Body of pancreas (tissue), 4 donors: ENCODE measurements around the gene NET1. TPM values are rescaled to one million over a fixed set of nuclear protein-coding genes. Genes with fewer than 3 reads are reported as not detected.

Source experiments
- ATAC-seq: fragments of 150-250 bp; one replicate; pipeline ENCODE4 v1.9.1; 2016
- DNase-seq, 4 donors: peaks; one replicate each; pipeline ENCODE4 v3.0.0-alpha.2; 2019
- H3K27ac ChIP-seq, 4 donors: fragments of 200-600 bp; sonication (generic); 1 replicate in 3 of 4; 2 replicates in 1 of 4; pipeline versions ENCODE4 v1.5.1 to v1.6.1; 2016 to 2019; ENCODE audit warnings: mild to moderate bottlenecking in 1 of 4, mixed read lengths in 1 of 4, moderate library complexity in 1 of 4
- H3K27me3 ChIP-seq, 2 donors: fragments of 200-600 bp; sonication (generic); one replicate each; pipeline ENCODE4 v1.6.0; 2016; ENCODE audit warnings: mild to moderate bottlenecking in 1 of 2
- H3K36me3 ChIP-seq, 2 donors: fragments of 200-600 bp; sonication (generic); replicated peaks in 1 of 2; 2 replicates each; pipeline ENCODE4 v1.5.1; 2016; ENCODE audit warnings: low read depth in 2 of 2; ENCODE audit not compliant: insufficient read depth in 1 of 2
- H3K4me1 ChIP-seq: fragments of 200-600 bp; sonication (generic); one replicate; pipeline ENCODE4 v1.6.0; 2016
- H3K4me3 ChIP-seq, 2 donors: fragments of 200-600 bp; sonication (generic); 1 replicate in 1 of 2; 2 replicates in 1 of 2; pipeline ENCODE4 v1.5.1; 2016 to 2019
- H3K9me3 ChIP-seq, 3 donors: fragments of 200-600 bp; sonication (generic); 1 replicate in 2 of 3; 2 replicates in 1 of 3; pipeline ENCODE4 v1.5.1; 2016
- CTCF ChIP-seq, 7 experiments: fragments of 450-650 bp in 4 of 7; fragments of 200-600 bp in 3 of 7; sonication (generic) in 3 of 7; IDR thresholded peaks; one replicate each; pipeline ENCODE4 v1.5.1; 2016 to 2019; ENCODE audit warnings: antibody characterized with exemption in 7 of 7
- POLR2A ChIP-seq, 3 donors: fragments of 450-650 bp; IDR thresholded peaks; one replicate each; pipeline ENCODE4 v1.6.1; 2016; ENCODE audit warnings: antibody characterized with exemption in 3 of 3, mild to moderate bottlenecking in 2 of 3
- WGBS, 2 donors: methylation state at CpG; one replicate each; pipeline ENCODE4 v1.1.5; 2017; 5-methylcytosine and 5-hydroxymethylcytosine counted together
- intact Hi-C: fragments of 100-400 bp; cut with DNase I; formaldehyde crosslinking; loops from one replicate; pipeline ENCODE4 v1.15.1; 2023
- total RNA-seq, 2 donors: library from RNA; depleted of rRNA; stranded (reverse); fragments of >200 nt; gene quantifications; one replicate each; pipeline ENCODE4 v1.1.0, GENCODE V29; 2016

Gene NET1
- total RNA-seq, 2 donors from 2014 or later = 37.9 to 70.3 TPM

- 79% methylated on average over 2 to 10 of the region's 10 CpGs for WGBS, 2 donors
- intact Hi-C loops = no loop called here
- TF ChIP-seq POLR2A (IDR thresholded peaks at IDR 0.05) (no peak), CTCF (IDR thresholded peaks at IDR 0.05) (no peak)
- H3K4me3 ChIP-seq = no peak within 1 kb of the TSS
- ATAC-seq (no peak), DNase-seq (peak in 1 of 4 donors; percentile 6)
- no peaks in the 10 kb centered on the region for H3K27me3 ChIP-seq
- no peaks in the 10 kb centered on the region for H3K36me3 ChIP-seq
- peaks cover 38% of the 10 kb centered on the region for H3K4me1 ChIP-seq
- H3K27ac ChIP-seq = no peak within 1 kb of the TSS
- no peaks in the 10 kb centered on the region for H3K9me3 ChIP-seq
Observed at GRCh38 chr10:5499493-5500140, 87.3 kb downstream of the NET1 start, which contains the start of gene CALML5. TSS of gene CALML5 (minus strand) at chr10:5499570. CDS start at chr10:5499438, 132 bp downstream.

DNA sequence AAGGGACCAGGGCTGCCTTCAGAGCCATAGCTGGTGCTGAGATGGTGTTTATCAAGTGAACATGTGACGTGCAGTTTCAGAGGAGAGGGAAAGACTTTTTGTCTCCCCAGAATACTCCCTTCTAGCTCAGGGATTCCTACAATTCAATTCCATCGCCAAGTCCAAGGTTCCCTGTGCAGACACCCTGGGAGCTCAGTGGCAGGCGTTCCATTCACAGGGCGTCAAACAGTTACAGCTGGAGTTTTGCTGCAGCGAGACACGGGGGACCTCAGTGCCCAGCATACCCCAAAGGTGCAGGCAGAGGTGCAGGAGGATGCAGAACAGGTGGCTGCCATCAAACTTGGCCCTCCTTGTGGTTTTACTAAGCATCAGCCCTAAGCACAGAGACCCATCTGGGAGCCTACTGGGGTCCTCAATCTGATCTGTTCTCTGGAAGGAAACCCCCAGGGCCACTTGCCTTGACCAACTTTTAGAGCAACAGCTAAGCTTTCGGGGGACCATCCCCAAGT is 87.9 kb downstream of the NET1 start:
- peaks cover 44% of the 10 kb centered on the region for H3K4me1 ChIP-seq

DNA sequence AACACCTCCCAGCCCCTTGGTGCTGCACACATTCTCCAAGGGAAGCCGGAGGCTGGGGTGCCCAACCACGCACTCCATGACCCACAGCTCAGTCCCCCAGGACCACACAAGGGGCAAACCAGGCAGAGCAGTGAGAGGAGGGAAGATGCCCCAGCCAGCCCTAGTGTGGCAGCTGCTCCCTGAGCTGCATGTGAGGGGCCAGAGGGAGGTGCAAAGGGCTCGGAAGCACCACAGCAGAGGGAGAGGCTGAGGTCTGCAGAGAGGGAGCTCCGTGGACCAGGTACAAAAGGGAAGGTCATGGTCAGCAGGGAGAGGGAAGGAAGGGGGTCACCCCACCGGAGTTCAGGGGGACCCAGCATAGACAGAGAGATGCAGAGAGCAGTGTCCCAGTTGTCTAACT is 88.6 kb downstream of the NET1 start:
- Histone ChIP-seq H3K9me3 (no peaks in the 10 kb centered on the region), H3K4me1 (peaks cover 50% of the 10 kb centered on the region), H3K27ac (no peak overlapping the region), H3K36me3 (no peaks in the 10 kb centered on the region), H3K4me3 (no peak overlapping the region), H3K27me3 (no peaks in the 10 kb centered on the region)
- ATAC-seq (no peak), DNase-seq (peak in 1 of 4 donors; percentile 7)
- intact Hi-C loops = no loop called here
- 92 to 93% methylated on average over 5 of the region's 5 CpGs for WGBS, 2 donors
- no peak for TF ChIP-seq POLR2A (IDR thresholded peaks at IDR 0.05)
- TF ChIP-seq CTCF (IDR thresholded peaks at IDR 0.05) = no peak

More for the DNA sequence above, 87.9 kb downstream of the NET1 start:
- no peaks in the 10 kb centered on the region for H3K36me3 ChIP-seq
- no peaks in the 10 kb centered on the region for H3K9me3 ChIP-seq
- no peak overlapping the region for H3K27ac ChIP-seq
- no peak for ATAC-seq
- H3K4me3 ChIP-seq = no peak overlapping the region
- peak in 1 of 4 donors; percentile 4 for DNase-seq
- no peak for TF ChIP-seq CTCF (IDR thresholded peaks at IDR 0.05)
- TF ChIP-seq POLR2A (IDR thresholded peaks at IDR 0.05) = no peak
- WGBS, 2 donors = 94% methylated on average over 7 of the region's 7 CpGs
- H3K27me3 ChIP-seq = no peaks in the 10 kb centered on the region
- intact Hi-C loops = no loop called here

DNA sequence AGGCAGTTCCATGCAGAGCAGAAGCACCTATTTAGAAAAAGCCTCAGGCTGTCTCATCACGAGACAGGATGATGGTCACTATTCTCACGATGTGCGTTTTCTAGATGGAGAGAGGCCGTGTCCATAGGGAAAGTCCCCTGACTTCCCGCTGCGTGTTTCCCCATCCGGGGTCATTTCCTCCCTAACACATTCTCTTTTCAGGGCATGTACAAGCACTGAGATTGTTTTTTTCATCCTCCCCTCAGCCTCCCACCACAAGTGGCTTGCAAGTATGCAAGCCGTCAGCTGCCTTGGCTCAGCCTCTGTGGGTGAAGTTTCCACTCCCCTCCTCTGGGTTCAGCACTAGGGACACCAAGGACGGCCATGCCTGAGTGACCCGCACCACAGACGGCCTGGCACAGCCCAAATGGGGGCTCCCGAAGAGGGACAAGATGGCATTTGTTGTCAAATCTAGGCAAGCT is 89.7 kb downstream of the NET1 start:
- no peak for DNase-seq
- TF ChIP-seq POLR2A (IDR thresholded peaks at IDR 0.05) (no peak), CTCF (IDR thresholded peaks at IDR 0.05) (no peak)
- peak overlapping the region; percentile 72 to 77 (median 74) for H3K27ac ChIP-seq

More for the DNA sequence above, 89.7 kb downstream of the NET1 start:
- intact Hi-C loops = no loop called here
- Histone ChIP-seq H3K4me1 (peaks cover 58% of the 10 kb centered on the region), H3K27me3 (no peaks in the 10 kb centered on the region), H3K4me3 (no peak overlapping the region), H3K9me3 (no peaks in the 10 kb centered on the region), H3K36me3 (no peaks in the 10 kb centered on the region)
- 67 to 77% methylated on average over 12 of the region's 12 CpGs for WGBS, 2 donors
- no peak for ATAC-seq
